Pancreas (tissue), 10 donors: ENCODE results near the gene CRABP2. TPM values are rescaled to one million over a fixed set of nuclear protein-coding genes. Genes with fewer than 3 reads are reported as not detected.

Experiments used
- ATAC-seq, 4 donors: fragments of 200-7000 bp; cut with Tn5 transposase; one replicate each; pipeline versions ENCODE4 v1.8.0 to v1.9.1; 2020; ENCODE audit warnings: mild to moderate bottlenecking in 4 of 4, moderate library complexity in 4 of 4
- DNase-seq, 6 donors: peaks; one replicate each; pipeline ENCODE4 v3.0.0-alpha.2; 2020
- FAIRE-seq: peaks from 2 replicates; lab custom pipeline; 2012; peaks lifted over from hg19 to GRCh38; lab: Jason Lieb, UNC
- H3K27ac ChIP-seq, 4 donors: fragments of 200-600 bp; sonication (generic); 1 replicate in 3 of 4; 2 replicates in 1 of 4; pipeline versions ENCODE4 v1.5.0 to v1.8.0; 2020
- H3K27me3 ChIP-seq, 4 donors: fragments of 200-600 bp; one replicate each; pipeline ENCODE4 v1.8.0; 2021
- H3K36me3 ChIP-seq, 3 donors: fragments of 200-600 bp; sonication (generic) in 1 of 3; one replicate each; pipeline versions ENCODE4 v1.5.0 to v1.8.0; 2020 to 2021
- H3K4me1 ChIP-seq, 3 donors: fragments of 200-600 bp; one replicate each; pipeline ENCODE4 v1.8.0; 2021
- H3K4me3 ChIP-seq, 4 donors: fragments of 200-600 bp; sonication (generic) in 2 of 4; one replicate each; pipeline versions ENCODE4 v1.5.0 to v1.8.0; 2020 to 2021
- H3K9me3 ChIP-seq, 4 donors: fragments of 200-600 bp; one replicate each; pipeline ENCODE4 v1.8.0; 2021
- CTCF ChIP-seq, 4 donors: fragments of 200-600 bp; sonication (generic) in 3 of 4; IDR thresholded peaks; one replicate each; pipeline versions ENCODE4 v1.5.0 to v1.8.0; 2021; ENCODE audit warnings: antibody characterized with exemption in 4 of 4
- whole genome bisulfite sequencing, 2 donors: extraction: QIAGEN DNeasy Blood & Tissue Kit; methylation state at CpG; one replicate each; pipeline ENCODE4 v1.1.7; 2013; 5-methylcytosine and 5-hydroxymethylcytosine counted together
- intact Hi-C, 3 donors: fragments of 100-400 bp; cut with DNase I; formaldehyde crosslinking; loops; one replicate each; pipeline versions ENCODE4 v1.11.1 to v1.14.2; 2022
- polyA plus RNA-seq, 2 donors: library from polyadenylated mRNA; stranded (reverse); fragments of 200-250 nt; gene quantifications; one replicate each; pipeline ENCODE4 v1.2.3, GENCODE V29; 2013
- total RNA-seq, 6 donors: library from RNA; stranded (reverse); fragmentation: NEBNext Ultra II Directional in 4 of 6; extraction: Animal tissue kit (Norgen Biotek cat#: 25700) in 4 of 6; gene quantifications; one replicate each; pipeline versions ENCODE4 v1.2.1 to v1.2.4, GENCODE V29; 2021 to 2023
- donor health status: healthy with polysubstance abuse.
- donor health status: DM: no; HTN: no; CAD: no; lungs with moderate emphysema.
- donor health status: DM: no; HTN: no; CAD: no.
- donor health status: control.
- donor health status: control.
- donor health status: Bipolar disorder and iron deficiency.
- donor health status: DM: yes; HTN: yes; CAD: no.
- donor health status: DM: no; HTN: no; CAD: no.
- donor health status: DM: no; HTN: no; CAD: no.
- donor health status: DM: yes; HTN: yes; CAD: no.

The CRABP2 gene
- total and polyA plus RNA-seq, 8 donors, result 0.38 to 5.0 (median 2.4) TPM

DNA sequence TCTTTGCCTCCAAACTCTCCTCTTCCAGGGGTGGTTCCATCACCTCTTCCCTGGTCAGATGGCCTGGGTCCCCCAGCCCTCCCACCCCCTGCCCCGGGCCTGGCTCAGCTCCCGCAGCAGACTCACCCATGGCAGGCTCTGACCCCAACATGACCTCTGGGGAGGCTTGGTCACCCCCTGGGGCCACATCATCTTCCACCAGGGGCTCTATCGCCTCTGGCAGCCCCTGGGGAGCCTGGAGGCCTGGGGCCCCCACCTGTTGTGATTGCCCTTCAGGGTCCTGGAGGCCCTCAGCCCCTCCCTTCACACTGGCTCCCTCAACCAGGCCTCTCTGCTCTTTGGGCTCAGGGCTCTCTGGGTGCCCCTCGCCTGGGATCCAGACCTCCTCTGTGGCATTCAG lies 34.6 kb downstream of the CRABP2 start:
- no peak for FAIRE-seq
- intact Hi-C loops, result no loop called here
- Histone ChIP-seq H3K4me1 (no peaks in the 10 kb centered on the region), H3K27me3 (no peaks in the 10 kb centered on the region), H3K36me3 (no peaks in the 10 kb centered on the region), H3K27ac (no peak overlapping the region), H3K4me3 (no peak overlapping the region), H3K9me3 (no peaks in the 10 kb centered on the region)
- WGBS, 2 donors, result 60 to 62% methylated on average over 4 of the region's 4 CpGs
- TF ChIP-seq CTCF (IDR thresholded peaks at IDR 0.05), result no peak
- no peak for ATAC-seq
- DNase-seq, result peak in 1 of 6 donors; percentile 33

DNA sequence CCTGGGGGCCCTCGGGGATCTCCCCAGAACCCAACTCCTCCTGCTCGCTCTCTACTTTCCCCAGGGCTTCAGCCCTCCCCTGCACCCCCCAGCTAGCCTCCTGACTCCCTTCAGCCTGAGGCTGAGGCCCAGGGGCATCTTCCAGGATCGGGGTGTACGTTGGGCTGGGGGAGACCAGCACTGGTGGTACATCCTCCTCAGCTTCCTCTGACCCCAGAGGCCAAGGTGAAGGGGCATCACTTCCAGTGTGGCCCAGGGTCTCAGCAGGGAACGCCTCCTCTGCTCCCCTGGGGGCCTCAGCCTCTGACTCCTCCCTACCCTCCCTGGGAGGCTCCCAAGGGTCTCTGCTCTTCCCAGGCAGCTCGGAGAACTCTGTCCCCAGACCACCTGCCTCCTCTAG lies 35.0 kb downstream of the CRABP2 start:
- TF ChIP-seq CTCF (IDR thresholded peaks at IDR 0.05), result no peak
- H3K4me3 ChIP-seq, result no peak overlapping the region
- FAIRE-seq (no peak), ATAC-seq (no peak), DNase-seq (peak in 1 of 6 donors; percentile 43)
- no peaks in the 10 kb centered on the region for H3K9me3 ChIP-seq
- intact Hi-C loops, result no loop called here
- WGBS, 2 donors, result 68% methylated on average over 5 to 6 of the region's 6 CpGs
- H3K4me1 ChIP-seq, result no peaks in the 10 kb centered on the region
- H3K36me3 ChIP-seq, result no peaks in the 10 kb centered on the region
- H3K27me3 ChIP-seq, result no peaks in the 10 kb centered on the region
- no peak overlapping the region for H3K27ac ChIP-seq

DNA sequence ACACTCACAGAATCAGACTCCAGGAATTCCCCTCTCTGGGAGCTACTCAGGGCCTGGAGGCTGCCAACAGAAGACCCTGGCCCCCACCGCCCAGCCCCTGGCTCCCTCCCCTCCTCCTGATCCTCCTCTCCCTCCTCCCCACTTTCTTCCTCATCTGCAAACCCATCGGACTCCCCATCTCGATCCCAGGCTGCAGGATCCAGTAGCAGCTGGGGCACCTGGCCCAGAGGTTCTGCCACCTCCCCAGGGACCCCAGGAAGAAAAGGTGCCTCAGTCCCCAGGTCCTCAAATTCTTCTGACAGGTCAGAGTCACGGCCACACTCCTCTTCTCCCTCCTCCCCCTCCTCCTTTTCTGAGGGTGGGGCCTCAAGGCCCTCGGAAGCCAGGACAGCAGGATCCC lies 35.6 kb downstream of the CRABP2 start:
- no peak for TF ChIP-seq CTCF (IDR thresholded peaks at IDR 0.05)
- no peak for DNase-seq
- no peak for FAIRE-seq
- WGBS, 2 donors, result 44 to 65% methylated on average over 5 of the region's 5 CpGs
- Histone ChIP-seq H3K27ac (no peak overlapping the region), H3K4me1 (no peaks in the 10 kb centered on the region), H3K4me3 (no peak overlapping the region), H3K27me3 (no peaks in the 10 kb centered on the region), H3K9me3 (no peaks in the 10 kb centered on the region), H3K36me3 (no peaks in the 10 kb centered on the region)
- intact Hi-C loops, result no loop called here
- no peak for ATAC-seq

DNA sequence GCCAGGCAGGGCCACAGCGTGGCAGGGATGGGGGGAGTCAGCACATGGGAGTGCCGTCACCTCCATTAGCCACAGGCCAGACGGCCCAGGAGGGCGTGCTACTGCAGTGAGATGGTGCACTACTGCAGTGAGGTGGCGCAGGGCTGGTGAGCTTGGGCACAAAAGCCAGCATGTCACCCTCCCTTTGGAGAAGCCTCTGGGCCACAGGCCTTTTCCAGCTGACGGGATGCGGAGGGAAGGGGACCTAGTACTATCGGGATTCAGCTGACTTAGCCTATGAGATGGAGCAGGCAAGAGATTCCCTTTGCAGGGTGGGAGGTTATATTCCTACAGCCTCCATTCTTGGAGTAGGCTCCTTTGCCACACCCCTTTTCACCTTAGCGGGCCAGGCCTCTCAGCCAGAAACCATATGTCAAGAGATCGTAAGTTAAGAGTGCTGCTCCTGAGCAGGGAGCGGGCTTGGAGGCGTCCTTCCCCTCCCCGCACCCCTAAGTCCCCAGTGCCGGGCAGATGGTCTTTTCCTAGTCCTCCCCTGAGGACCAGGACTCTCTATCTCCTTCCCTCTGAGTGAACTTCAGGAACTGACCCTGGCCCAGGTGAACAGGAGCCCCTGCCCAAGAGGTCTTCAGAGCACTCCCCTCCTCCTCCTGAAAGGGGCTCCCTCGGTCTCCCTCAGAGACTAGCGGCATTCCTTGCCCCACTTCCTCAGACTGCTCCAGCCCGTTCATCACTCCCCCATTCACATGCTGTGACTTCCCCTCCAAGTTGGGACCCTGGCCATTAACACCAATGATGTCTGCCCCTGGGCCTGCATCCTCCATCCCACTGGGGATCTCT lies 36.4 kb downstream of the CRABP2 start:
- TF ChIP-seq CTCF (IDR thresholded peaks at IDR 0.05), result no peak
- DNase-seq (peak in 1 of 6 donors; percentile 44), FAIRE-seq (no peak), ATAC-seq (no peak)
- WGBS, 2 donors, result 81 to 82% methylated on average over 17 of the region's 17 CpGs
- intact Hi-C loops, result no loop called here
- H3K9me3 ChIP-seq, result no peaks in the 10 kb centered on the region
- no peaks in the 10 kb centered on the region for H3K4me1 ChIP-seq
- H3K4me3 ChIP-seq, result no peak overlapping the region
- no peak overlapping the region for H3K27ac ChIP-seq
- no peaks in the 10 kb centered on the region for H3K27me3 ChIP-seq
- no peaks in the 10 kb centered on the region for H3K36me3 ChIP-seq
